ENCODE results near the gene TGFBR3L.
A peak's percentile ranks its signal among the peaks of the same experiment; 100 is the strongest.
"Not testable (repeated sequence)": the region's sequence is repeated elsewhere in the genome, so short reads cannot be mapped to it uniquely, and the experiment has no call there.

The TGFBR3L gene

GRCh38 chr19:7918062-7918614, 3.5 kb downstream of the TGFBR3L start:
- DNase-seq: not testable (repeated sequence)

- DNase-seq: peak; percentile 36
These were observed 4.2 kb downstream of the TGFBR3L start for GRCh38 chr19:7918615-7919421.

GRCh38 chr19:7919610-7920518, 5.2 kb downstream of the TGFBR3L start, which contains the start of gene SNAPC2:
Gene SNAPC2 (plus strand): TSS chr19:7920338. CDS start chr19:7920367, 29 bp downstream.
- DNase-seq: peak; percentile 97

- peak; percentile 99 for DNase-seq
These were observed 6.1 kb downstream of the TGFBR3L start for GRCh38 chr19:7920519-7921301.

GRCh38 chr19:7921302-7921966, 6.8 kb downstream of the TGFBR3L start:
- DNase-seq: no peak

GRCh38 chr19:7921967-7922835, 7.6 kb downstream of the TGFBR3L start:
- no peak for DNase-seq

- no peak for DNase-seq
These were observed 8.2 kb downstream of the TGFBR3L start for GRCh38 chr19:7922836-7923195.

- DNase-seq: peak; percentile 39
These were observed 8.9 kb downstream of the TGFBR3L start for GRCh38 chr19:7923295-7924191.

- peak; percentile 30 for DNase-seq
These were observed 9.6 kb downstream of the TGFBR3L start for GRCh38 chr19:7924241-7924640.

- peak; percentile 30 for DNase-seq
These were observed 10.1 kb downstream of the TGFBR3L start for GRCh38 chr19:7924651-7925170.

GRCh38 chr19:7925171-7925851, 10.7 kb downstream of the TGFBR3L start:
- DNase-seq: peak; percentile 86

GRCh38 chr19:7926021-7926726, 11.5 kb downstream of the TGFBR3L start, which contains the start of gene CTXN1:
Gene CTXN1 (minus strand): TSS chr19:7926135. CDS start chr19:7925538, 597 bp downstream.
- peak; percentile 77 for DNase-seq

- DNase-seq: peak; percentile 37
These were observed 12.3 kb downstream of the TGFBR3L start for GRCh38 chr19:7926727-7927604.

GRCh38 chr19:7927605-7928333, 13.1 kb downstream of the TGFBR3L start:
- peak; percentile 37 for DNase-seq

GRCh38 chr19:7928334-7928706, 13.7 kb downstream of the TGFBR3L start:
- peak; percentile 23 for DNase-seq

Measured in femur (tissue), 1 donor.